Mesothelial cell of epicardium (in vitro differentiated cells): ENCODE data around the gene ANKRD40. TPM values are rescaled to one million over a fixed set of nuclear protein-coding genes. Genes with fewer than 3 reads are reported as not detected.

Source experiments
- DNase-seq, 2 experiments: peaks; one replicate each; pipeline ENCODE4 v3.0.0; 2021; ENCODE audit warnings: low spot score in 2 of 2; ENCODE audit not compliant: unreplicated experiment in 2 of 2
- H3K27ac Mint-ChIP-seq: 2 replicates; pipeline ENCODE4 v1.8.0; 2021; ENCODE audit warnings: mixed read lengths
- H3K27me3 Mint-ChIP-seq: 2 replicates; pipeline ENCODE4 v1.8.0; 2021; ENCODE audit warnings: low read depth, mixed read lengths
- H3K36me3 Mint-ChIP-seq: 2 replicates; pipeline ENCODE4 v1.8.0; 2021; ENCODE audit warnings: mixed read lengths
- H3K4me1 Mint-ChIP-seq: 2 replicates; pipeline ENCODE4 v1.8.0; 2021; ENCODE audit warnings: mixed read lengths
- H3K4me3 Mint-ChIP-seq: 2 replicates; pipeline ENCODE4 v1.8.0; 2021; ENCODE audit warnings: mild to moderate bottlenecking, moderate library complexity, mixed read lengths
- H3K9me3 Mint-ChIP-seq: 2 replicates; pipeline ENCODE4 v1.8.0; 2021; ENCODE audit warnings: mixed read lengths
- total RNA-seq: library from RNA; stranded (reverse); gene quantifications from 3 replicates; pipeline ENCODE4 v1.2.1, GENCODE V29; 2021
- TF ChIP-seq, protein P1 (sequence below): fragments of 200-600 bp; sonication (generic); IDR thresholded peaks from one replicate; pipeline ENCODE4 v1.5.0; 2021; ENCODE audit warnings: antibody characterized with exemption; ENCODE audit not compliant: unreplicated experiment

Gene ANKRD40
- total RNA-seq, 1 donor from 2014 or later: 35.9 TPM

DNA sequence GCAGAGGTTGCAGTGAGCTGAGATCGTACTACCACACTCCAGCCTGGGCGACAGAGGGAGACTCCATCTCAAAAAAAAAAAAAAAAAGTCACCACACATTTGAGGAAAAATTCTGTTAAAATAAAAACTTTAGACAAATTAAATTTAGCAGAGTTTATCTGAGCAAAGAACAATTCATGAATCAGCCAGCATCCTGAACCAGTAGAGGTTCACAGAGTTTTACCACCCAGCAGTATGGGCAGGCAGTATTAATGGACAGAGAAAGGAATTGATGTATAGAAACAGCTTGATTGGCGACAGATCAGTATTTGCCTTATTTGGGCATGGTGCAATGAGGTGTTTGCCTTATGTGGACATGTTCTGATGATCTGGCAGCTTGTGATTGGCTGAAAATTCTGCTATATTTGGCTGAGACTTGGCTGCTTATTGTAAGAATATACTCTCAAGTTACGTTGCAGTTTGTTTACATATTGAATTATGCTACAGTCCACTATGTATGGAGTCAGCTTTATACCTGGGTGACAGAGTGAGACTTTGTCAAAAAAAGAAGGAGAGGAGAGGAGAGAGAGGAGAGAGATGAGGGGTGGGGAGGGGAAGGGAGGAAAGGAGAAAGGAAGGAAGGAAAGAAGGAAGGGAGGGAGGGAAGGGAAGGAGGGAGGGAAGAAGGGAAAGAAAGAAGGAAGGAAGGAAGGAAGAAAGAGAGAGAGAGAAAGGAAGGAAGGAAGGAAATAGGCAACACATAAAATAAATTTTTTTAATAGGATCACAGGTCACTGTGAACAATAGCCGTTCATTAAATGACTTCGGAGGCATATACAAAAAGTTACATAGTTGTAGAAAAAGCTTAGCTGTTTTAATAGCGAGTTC, 58.4 kb downstream of the ANKRD40 start:
- Mint-ChIP-seq H3K27me3 (no peaks in the 10 kb centered on the region), H3K36me3 (no peaks in the 10 kb centered on the region), H3K27ac (no peak overlapping the region), H3K4me3 (no peak overlapping the region), H3K9me3 (no peaks in the 10 kb centered on the region), H3K4me1 (no peaks in the 10 kb centered on the region)
- TF ChIP-seq, protein P1, sequence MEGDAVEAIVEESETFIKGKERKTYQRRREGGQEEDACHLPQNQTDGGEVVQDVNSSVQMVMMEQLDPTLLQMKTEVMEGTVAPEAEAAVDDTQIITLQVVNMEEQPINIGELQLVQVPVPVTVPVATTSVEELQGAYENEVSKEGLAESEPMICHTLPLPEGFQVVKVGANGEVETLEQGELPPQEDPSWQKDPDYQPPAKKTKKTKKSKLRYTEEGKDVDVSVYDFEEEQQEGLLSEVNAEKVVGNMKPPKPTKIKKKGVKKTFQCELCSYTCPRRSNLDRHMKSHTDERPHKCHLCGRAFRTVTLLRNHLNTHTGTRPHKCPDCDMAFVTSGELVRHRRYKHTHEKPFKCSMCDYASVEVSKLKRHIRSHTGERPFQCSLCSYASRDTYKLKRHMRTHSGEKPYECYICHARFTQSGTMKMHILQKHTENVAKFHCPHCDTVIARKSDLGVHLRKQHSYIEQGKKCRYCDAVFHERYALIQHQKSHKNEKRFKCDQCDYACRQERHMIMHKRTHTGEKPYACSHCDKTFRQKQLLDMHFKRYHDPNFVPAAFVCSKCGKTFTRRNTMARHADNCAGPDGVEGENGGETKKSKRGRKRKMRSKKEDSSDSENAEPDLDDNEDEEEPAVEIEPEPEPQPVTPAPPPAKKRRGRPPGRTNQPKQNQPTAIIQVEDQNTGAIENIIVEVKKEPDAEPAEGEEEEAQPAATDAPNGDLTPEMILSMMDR: no peak
- no peak for DNase-seq

DNA sequence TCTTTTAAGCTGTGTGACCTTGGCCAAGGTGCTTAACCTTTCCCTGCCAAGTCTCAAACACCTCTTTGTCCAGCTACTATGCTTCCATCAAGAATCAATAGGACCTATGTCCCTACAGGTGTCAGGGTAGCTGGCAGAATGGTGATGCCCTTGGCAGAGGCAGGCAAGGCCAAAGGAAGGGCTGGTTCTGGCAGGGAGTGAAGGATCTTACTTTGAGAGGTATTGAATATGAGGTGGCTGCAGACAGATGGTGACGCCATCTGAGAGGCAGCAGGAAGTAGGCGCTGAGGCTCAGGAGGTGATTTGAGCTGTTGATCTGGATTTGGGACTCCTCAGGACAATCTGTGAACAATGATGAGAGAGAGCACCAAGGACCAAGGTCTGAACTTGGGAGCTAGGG, 60.5 kb downstream of the ANKRD40 start:
- no peak for DNase-seq
- no peak overlapping the region for H3K4me3 Mint-ChIP-seq
- H3K27ac Mint-ChIP-seq: no peak overlapping the region
- no peaks in the 10 kb centered on the region for H3K9me3 Mint-ChIP-seq
- no peaks in the 10 kb centered on the region for H3K4me1 Mint-ChIP-seq
- H3K36me3 Mint-ChIP-seq: no peaks in the 10 kb centered on the region
- no peaks in the 10 kb centered on the region for H3K27me3 Mint-ChIP-seq
- TF ChIP-seq, protein P1: no peak

DNA sequence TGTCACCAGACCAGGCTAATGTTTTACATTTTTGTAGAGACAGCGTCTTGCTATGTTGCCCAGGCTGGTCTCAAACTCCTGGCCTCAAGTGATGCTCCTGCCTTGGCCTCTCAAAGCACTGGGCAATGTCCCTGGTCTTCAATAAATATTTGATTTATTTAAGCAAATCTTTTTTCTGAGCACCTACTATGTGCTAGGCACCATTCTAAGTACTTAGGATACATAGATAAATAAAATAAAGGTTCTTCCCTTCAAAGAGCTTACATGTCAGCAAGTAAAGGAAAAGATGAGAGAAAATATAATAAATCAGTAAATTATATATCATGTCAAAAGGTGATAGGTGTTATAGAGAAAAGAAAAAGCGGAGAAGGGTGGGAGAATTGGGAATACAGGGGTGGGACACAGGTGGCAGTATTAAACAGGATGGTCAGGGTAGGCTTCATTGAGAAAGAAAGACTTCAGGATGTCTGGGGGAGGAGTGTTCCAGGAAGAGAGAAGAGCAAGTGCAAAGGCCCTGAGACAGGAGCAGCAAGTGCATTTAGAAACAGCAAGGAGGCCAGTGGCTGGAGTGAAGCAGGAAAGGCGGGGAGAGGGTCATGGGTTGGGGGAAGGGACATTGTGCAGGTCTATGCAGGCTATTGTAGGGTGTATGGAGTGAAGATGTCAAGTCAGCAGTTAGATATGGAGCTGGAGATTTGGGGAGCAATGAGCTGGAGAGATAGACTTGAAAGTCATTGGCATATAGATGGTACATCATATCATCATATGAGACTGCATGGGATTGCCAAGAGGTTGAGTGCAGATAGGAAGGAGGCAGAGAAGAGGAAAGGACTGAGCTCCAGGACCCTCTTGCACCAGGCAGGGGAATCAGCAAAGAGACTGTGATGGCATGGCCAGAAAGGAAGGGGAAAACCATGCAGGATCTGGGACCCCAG, 61.7 kb downstream of the ANKRD40 start:
- DNase-seq: no peak
- Mint-ChIP-seq H3K4me1 (peaks cover 6% of the 10 kb centered on the region), H3K9me3 (no peaks in the 10 kb centered on the region), H3K27ac (no peak overlapping the region), H3K27me3 (no peaks in the 10 kb centered on the region), H3K4me3 (no peak overlapping the region), H3K36me3 (no peaks in the 10 kb centered on the region)
- TF ChIP-seq, protein P1: no peak

Other genes starting within 250 kb of the ANKRD40 start
- gene CHAD, start 239.0 kb downstream of the ANKRD40 start, total RNA-seq: not detected in 3 replicates
- gene RSAD1, start 229.1 kb downstream of the ANKRD40 start, total RNA-seq: 40.1 to 40.8 TPM (median 40.7 TPM) in 3 replicates
- gene MYCBPAP, start 199.5 kb downstream of the ANKRD40 start, total RNA-seq: 5.1 to 6.5 TPM (median 6.1 TPM) in 3 replicates
- gene EPN3, start 175.2 kb downstream of the ANKRD40 start, total RNA-seq: 14.2 to 15.1 TPM (median 14.7 TPM) in 3 replicates
- gene SPATA20, start 160.7 kb downstream of the ANKRD40 start, total RNA-seq: 71.3 to 71.7 TPM (median 71.4 TPM) in 3 replicates
- gene CACNA1G, start 147.2 kb downstream of the ANKRD40 start, total RNA-seq: 26.1 to 29.0 TPM (median 26.9 TPM) in 3 replicates
- 0.44 to 1.2 TPM (median 0.93 TPM) in 3 replicates for gene ABCC3, start 73.0 kb downstream of the ANKRD40 start, total RNA-seq
- gene LUC7L3, start 11.7 kb upstream of the ANKRD40 start, total RNA-seq: 240 to 261 TPM (median 252 TPM) in 3 replicates
- gene ANKRD40CL, start 59.6 kb upstream of the ANKRD40 start, total RNA-seq: not detected in 3 replicates
- 0.42 to 0.68 TPM (median 0.60 TPM) in 3 replicates for gene WFIKKN2, start 127.7 kb upstream of the ANKRD40 start, total RNA-seq
- 29.4 to 34.7 TPM (median 32.0 TPM) in 3 replicates for gene TOB1, start 158.4 kb upstream of the ANKRD40 start, total RNA-seq